ENCODE measurements around the gene BCL2.

DNA sequence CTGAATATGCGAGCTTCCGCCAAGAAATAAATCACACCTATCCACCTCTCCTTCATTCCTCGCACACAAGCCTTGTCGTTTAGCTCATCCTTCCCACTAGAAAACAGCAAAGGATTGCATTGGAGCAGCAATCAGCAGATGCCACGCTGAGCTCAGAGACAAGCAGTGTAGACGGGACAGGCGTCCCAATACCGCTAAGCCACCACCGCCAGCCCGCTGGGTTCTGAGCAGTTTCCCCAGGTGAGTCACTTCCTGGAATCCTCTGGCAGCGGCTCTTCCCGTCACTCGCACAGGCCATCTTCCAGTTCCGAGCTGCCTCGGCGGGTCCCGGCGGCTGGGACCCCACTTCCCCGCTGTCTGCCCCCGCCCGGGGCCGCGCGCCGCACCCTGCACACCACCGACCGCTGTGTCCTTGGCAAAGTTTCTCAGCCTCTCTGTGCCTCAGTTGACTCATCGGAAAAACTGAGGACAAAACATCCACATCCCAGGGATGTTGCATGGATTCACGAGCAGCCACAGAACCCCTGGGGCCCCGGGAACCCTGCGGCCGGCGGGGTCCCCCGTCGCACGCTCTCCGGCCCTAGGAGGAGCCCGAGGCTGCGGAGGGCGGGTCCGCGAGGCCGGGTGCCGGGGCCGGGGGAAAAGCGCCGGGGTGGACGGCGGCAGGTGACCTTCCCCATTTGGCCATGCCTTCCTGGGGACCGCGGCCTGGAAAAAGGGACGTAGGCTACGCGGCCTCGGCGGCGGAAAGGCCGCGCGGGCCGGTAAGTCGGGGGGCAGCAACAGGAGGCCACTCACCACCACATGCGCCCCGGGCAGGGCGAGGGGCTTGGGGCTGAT lies 46.9 kb upstream of the BCL2 start:
- TF ChIP-seq EZH2 (IDR thresholded peaks at IDR 0.05) (no peak), POLR2AphosphoS5 (IDR thresholded peaks at IDR 0.05; ENCODE audit: borderline replicate concordance, low read depth, low read length) (no peak; the same call in 1 of the 2 replicates), FOXP2 (optimal IDR thresholded peaks at IDR 0.05; ENCODE audit: control extremely low read depth, extremely low read length, insufficient read depth) (no peak)

Measured in SK-N-MC (cell line).